ENCODE measurements around the gene HOXD10.

DNA sequence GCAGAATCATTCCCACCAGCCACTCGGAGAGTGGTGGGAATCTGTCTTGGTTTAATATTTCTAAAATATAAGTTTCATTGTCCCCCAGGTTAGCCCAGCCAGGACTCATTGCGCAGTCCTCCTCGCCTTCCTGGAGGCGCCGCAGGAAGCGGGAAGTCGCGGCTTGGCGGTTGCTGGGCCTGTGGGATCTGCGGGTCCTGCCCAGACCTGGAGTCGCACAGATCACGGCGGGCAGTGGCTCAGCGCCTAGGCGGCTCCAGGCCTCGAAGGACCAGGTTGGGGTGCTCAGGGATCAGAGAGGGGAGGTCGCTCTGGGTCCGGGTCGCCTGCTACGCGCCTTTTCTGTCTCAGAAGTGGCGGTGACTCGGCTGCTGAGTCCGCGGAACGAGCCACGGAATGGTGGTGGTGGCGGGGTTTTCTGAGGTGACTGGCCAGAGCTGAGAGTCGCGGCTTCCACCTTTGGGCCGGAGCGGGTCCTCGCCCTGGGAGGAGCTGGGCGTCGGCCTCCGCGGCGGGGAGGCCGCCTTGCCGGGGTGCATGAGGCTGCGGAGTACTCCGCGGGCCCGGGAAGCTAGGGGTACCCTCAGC, 43.2 kb downstream of the HOXD10 start:
- TF ChIP-seq, protein P1, sequence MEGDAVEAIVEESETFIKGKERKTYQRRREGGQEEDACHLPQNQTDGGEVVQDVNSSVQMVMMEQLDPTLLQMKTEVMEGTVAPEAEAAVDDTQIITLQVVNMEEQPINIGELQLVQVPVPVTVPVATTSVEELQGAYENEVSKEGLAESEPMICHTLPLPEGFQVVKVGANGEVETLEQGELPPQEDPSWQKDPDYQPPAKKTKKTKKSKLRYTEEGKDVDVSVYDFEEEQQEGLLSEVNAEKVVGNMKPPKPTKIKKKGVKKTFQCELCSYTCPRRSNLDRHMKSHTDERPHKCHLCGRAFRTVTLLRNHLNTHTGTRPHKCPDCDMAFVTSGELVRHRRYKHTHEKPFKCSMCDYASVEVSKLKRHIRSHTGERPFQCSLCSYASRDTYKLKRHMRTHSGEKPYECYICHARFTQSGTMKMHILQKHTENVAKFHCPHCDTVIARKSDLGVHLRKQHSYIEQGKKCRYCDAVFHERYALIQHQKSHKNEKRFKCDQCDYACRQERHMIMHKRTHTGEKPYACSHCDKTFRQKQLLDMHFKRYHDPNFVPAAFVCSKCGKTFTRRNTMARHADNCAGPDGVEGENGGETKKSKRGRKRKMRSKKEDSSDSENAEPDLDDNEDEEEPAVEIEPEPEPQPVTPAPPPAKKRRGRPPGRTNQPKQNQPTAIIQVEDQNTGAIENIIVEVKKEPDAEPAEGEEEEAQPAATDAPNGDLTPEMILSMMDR (IDR thresholded peaks at IDR 0.05), result no peak
- peak; percentile 95 for TF ChIP-seq EZH2 (IDR thresholded peaks at IDR 0.05)
